Measurements from ENCODE around the gene LAMP5.

LAMP5 gene

GRCh38 chr20:9514461-9515213, at the start of gene LAMP5:
Gene LAMP5, plus strand, starts transcription at chr20:9514590. Its CDS starts 263 bp downstream, at chr20:9514853.
- no peak for DNase-seq (ENCODE audit: low read depth, low spot score)

GRCh38 chr20:9467995-9468394, 46.4 kb upstream of the LAMP5 start:
- no peak for DNase-seq (ENCODE audit: low read depth, low spot score)

- DNase-seq (ENCODE audit: low read depth, low spot score): no peak
Observed at GRCh38 chr20:9474835-9475415, 39.5 kb upstream of the LAMP5 start.

GRCh38 chr20:9475456-9475855, 38.9 kb upstream of the LAMP5 start:
- no peak for DNase-seq (ENCODE audit: low read depth, low spot score)

GRCh38 chr20:9476174-9476573, 38.2 kb upstream of the LAMP5 start:
- DNase-seq (ENCODE audit: low read depth, low spot score): no peak

- DNase-seq (ENCODE audit: low read depth, low spot score): no peak
Observed at GRCh38 chr20:9476637-9477036, 37.8 kb upstream of the LAMP5 start.

- no peak for DNase-seq (ENCODE audit: low read depth, low spot score)
Observed at GRCh38 chr20:9478771-9479170, 35.6 kb upstream of the LAMP5 start.

GRCh38 chr20:9480066-9480465, 34.3 kb upstream of the LAMP5 start:
- no peak for DNase-seq (ENCODE audit: low read depth, low spot score)

GRCh38 chr20:9482180-9482579, 32.2 kb upstream of the LAMP5 start:
- DNase-seq (ENCODE audit: low read depth, low spot score): no peak

GRCh38 chr20:9483131-9483530, 31.3 kb upstream of the LAMP5 start:
- no peak for DNase-seq (ENCODE audit: low read depth, low spot score)

GRCh38 chr20:9485614-9486340, 28.6 kb upstream of the LAMP5 start:
- DNase-seq (ENCODE audit: low read depth, low spot score): no peak

GRCh38 chr20:9487231-9487630, 27.2 kb upstream of the LAMP5 start:
- no peak for DNase-seq (ENCODE audit: low read depth, low spot score)

- DNase-seq (ENCODE audit: low read depth, low spot score): no peak
Observed at GRCh38 chr20:9488063-9488462, 26.3 kb upstream of the LAMP5 start.

- DNase-seq (ENCODE audit: low read depth, low spot score): no peak
Observed at GRCh38 chr20:9490161-9490560, 24.2 kb upstream of the LAMP5 start.

GRCh38 chr20:9490631-9491030, 23.8 kb upstream of the LAMP5 start:
- DNase-seq (ENCODE audit: low read depth, low spot score): no peak

- DNase-seq (ENCODE audit: low read depth, low spot score): no peak
Observed at GRCh38 chr20:9491324-9491723, 23.1 kb upstream of the LAMP5 start.

GRCh38 chr20:9492067-9492466, 22.3 kb upstream of the LAMP5 start:
- DNase-seq (ENCODE audit: low read depth, low spot score): no peak

- DNase-seq (ENCODE audit: low read depth, low spot score): no peak
Observed at GRCh38 chr20:9493803-9494202, 20.6 kb upstream of the LAMP5 start.

GRCh38 chr20:9495701-9496100, 18.7 kb upstream of the LAMP5 start:
- no peak for DNase-seq (ENCODE audit: low read depth, low spot score)

- DNase-seq (ENCODE audit: low read depth, low spot score): no peak
Observed at GRCh38 chr20:9496155-9496554, 18.2 kb upstream of the LAMP5 start.

GRCh38 chr20:9498322-9498721, 16.1 kb upstream of the LAMP5 start:
- DNase-seq (ENCODE audit: low read depth, low spot score): no peak

- no peak for DNase-seq (ENCODE audit: low read depth, low spot score)
Observed at GRCh38 chr20:9499126-9499899, 15.1 kb upstream of the LAMP5 start.
